HG02981 (cell line): ENCODE results near the gene CORT.
"Not testable (repeated sequence)": the region's sequence is repeated elsewhere in the genome, so short reads cannot be mapped to it uniquely, and the experiment has no call there.

Experiments
- ATAC-seq: cut with Tn5 transposase; IDR thresholded peaks from one replicate; pipeline ENCODE4 v1.9.1; 2021; ENCODE audit warnings: mild to moderate bottlenecking, moderate library complexity; ENCODE audit not compliant: unreplicated experiment

Gene CORT

DNA sequence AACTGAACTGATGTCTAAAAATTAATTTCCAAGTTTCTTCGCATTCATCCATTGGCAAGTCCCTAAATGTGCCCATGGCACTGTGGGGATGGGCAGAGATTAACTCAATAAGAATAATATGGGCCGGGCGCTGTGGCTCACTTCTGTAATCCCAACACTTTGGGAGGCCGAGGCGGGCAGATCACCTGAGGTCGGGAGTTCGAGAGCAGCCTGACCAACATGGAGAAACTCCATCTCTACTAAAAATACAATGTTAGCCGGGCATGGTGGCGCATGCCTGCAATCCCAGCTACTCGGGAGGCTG, 24.4 kb downstream of the CORT start:
- not testable (repeated sequence) for ATAC-seq

DNA sequence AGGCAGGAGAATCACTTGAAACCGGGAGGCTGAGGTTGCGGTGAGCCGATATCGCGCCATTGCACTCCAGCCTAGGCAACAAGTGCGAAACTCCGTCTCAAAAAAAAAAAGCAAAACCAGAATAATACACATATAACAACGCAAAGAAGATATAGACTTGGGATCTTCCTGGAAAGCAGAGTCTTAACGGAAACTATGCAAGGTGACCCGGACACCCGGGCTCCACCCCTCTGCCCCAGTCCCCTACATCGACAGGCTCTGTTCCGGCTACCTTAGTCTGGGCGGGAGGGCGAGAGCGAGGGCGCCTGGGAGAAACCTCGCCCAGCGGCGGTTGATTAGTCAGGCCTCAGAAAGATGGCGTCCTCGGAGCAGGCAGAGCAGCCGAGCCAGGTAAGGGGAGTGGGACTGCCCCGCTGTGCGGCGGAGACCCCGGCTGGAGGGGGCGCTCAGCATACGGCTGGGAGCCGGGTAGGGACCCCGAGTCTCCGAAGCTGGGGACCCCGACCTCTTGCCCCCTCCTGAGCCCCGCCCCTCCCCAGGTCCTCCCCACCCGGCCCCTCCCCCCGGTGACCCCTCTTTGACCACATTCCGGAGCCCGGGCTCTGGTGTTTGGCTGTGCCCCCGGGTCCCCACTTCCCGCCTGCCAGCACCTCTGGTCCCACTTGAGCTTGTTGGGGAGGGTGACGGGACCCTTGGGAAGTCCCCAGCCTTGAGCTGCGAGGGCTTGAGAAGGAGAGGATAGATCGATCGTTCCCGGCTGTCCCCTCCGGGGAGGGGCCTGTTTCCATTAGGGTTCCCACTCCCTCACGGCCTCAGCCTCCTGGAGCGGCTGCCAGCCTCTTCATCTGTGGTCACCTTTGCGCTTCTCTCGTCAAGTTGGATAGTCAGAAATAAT, 25.0 kb downstream of the CORT start, which contains the start of gene PEX14:
Gene PEX14 (plus strand): TSS at position 338 of the 895 bp plus-strand sequence. CDS start 17 bp downstream, at position 355.
- peak; percentile 69 for ATAC-seq

DNA sequence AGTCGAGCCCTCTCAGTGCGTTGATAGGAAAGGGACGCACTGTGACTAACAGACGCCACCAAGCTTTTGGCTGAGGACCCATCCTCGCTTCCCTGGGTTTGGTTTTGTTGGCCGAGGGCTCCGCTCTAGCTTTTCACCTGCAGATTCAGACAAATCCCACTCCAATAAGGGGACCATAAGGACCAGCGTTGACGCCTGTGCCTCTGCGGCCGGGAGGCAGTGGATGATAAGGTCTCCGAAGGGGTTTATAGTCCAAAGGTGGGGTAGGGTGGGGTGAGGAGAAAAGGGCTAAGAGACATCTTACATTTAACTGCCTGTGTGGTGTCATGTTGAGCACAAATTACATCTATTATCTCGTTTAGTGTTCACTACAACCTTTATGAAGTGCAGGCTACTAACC, 25.7 kb downstream of the CORT start:
- ATAC-seq, result no peak

DNA sequence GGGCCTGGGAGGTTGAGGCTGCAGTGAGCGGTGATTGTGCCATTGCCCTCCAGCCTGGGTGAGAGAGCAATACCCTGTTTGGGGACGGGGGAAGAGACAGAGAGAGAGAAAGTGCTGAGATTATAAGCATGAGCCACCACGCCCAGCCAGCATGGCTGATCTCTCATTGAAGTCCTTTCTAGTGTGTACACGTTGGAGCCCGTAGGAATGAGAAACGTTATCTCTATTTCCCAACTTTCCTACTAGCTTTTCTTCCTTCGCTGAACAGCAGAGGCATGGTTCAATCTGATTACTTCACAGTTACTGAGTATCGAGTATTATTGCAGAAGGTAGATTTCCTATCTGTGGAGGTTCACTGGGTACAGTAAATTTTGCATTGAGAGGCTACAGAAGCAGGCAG, 29.5 kb downstream of the CORT start:
- ATAC-seq, result no peak

DNA sequence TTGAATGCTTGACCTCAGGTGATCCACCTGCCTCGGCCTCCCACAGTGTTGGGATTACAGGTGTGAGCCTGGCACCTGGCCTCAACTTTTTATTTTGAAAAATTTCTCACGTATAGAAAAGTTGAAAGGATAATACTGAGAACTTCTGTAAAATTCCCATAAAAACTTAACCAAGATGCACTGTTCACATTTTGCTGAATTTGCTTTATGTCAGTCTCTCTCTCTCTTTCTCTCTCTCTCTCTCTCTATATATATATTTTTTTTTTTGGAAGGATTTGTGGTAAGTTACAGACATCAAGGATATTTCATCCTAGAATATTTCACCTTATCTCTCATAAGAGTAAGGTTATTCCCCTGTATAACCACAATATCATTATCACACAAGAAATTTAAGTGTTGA, 30.8 kb downstream of the CORT start:
- no peak for ATAC-seq

DNA sequence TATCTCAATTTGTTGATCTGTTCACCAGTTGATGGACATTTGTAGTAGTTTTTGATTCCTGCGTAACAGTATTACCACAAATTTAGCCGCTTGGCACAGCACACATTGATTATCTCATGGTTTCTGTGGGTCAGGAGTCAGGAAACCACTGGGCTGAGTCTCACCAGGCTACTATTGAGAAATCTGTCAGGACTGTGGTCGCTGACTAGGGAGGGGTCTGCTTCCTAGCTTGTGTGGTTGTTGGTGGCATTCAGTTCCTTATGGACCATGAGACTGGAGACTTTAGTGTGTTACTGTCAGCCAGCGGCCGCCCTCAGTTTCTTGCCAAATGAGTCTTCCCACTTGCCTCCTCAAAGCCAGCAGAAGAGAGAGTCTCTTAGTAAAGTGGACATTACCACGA, 34.7 kb downstream of the CORT start:
- ATAC-seq, result no peak

DNA sequence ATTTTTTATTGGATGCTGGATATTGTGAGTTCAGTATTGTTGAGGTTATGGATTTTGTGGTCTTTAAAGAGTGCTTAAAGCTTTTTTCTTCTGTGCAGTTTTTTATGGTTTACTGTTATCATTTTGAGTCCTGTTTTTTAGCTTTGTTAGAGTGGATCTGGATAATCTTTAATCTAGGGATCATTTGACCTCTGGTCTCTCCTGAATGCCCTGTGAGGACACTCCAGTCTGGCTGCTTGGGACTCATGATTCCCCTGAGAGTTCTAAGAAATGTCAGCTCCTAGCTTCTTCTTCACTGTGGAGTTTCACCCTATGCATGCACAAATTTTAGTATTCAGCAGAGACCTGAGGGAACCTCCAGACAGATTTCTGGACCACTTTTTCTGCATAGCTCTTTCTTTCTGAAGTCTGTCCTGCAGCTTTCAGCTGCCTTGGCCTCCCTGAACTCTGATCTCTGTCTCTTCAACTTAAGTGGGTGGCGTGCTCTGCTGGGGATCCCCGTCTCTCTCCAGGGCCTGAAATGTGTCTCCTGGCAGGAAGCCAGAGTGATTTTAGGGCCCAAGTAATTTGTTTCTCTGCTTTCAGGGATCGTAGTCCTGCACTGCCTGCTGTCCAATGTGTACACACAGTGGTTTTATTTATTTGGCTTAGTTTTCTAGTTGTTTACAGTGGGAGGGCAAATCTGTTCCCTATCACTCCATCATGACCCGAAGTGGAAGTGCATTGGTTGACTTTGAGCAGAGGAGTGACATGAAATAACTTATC, 39.6 kb downstream of the CORT start:
- no peak for ATAC-seq

DNA sequence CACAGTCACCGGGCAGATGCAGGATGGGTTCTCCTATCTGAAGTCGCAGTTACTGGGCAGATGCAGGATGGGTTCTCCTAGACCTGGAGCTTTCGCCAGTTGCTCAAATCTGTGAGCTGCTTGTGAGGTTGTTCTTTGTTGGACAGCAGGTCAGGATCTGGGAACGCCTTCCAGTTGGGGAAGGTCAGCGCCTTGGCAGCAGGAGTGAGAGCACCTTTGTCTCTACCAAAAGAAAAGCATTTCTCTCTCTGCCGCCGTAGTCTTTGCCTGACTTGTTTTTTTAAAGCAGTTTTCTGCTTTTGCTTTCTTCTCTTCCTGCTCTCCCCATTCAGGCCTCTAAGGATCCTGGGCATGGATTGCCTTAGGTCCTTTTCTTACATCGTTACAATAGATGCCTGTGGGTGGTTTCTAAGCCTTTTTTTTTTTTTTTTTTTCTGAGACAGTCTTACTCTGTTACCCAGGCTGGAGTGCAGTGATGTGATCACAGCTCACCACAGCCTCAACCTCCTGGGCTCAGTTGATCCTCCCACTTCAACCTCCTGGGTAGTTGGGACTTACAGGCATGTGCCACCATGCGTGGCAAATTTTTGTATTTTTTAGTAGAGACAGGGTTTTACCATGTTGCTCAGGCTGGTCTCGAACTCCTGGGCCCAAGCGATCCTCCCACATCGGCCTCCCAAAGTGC, 40.6 kb downstream of the CORT start:
- no peak for ATAC-seq

DNA sequence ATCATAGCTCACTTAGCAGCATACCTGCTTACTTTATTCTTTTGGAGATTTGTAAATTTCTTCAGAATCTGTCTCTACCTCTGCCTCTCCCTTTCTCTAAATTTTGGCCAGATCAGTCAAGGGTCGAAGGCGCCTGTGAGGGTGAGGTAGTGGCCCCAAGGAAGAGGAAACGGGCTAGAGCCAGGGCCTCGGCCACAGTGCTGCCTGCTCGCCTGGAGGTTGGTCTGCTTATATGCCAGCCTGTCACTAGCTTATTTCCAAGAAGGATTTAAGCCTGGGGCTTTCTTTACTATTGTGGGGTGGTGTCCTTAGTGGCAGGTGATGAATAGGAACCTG, 44.6 kb downstream of the CORT start:
- ATAC-seq, result no peak

DNA sequence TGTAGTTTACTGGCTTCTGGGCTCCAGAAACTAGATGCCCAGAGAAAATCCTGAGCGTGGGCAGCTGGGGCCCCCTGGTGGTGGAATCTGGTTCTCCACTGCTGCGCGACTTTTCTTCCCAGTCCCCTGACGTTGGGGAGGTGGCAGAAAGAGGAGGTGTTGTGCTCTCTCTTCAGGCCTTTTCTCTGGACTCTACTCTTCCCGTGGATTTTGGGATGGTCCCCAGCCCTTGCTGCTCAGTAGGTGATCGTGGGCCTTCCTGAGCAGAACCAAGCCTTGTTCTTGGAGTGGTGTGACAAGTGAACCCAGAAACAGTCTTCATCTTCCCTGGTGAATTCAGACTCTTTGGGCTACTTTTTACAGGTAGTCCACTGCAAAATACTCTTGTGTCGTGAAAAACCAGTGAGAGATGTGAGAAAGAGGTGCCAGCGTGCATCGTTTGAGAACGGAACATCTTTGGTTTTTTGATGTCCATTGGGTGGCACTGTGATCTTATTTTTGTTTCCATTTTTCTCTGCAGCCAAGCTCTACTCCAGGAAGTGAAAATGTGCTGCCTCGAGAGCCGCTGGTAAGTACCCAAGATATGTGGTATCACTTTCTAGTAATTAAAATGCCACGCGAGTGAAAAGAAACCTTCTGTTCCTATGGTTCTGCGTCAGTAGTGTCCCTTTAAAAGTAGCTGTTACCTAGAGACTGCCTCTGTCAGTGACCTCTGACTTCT, 45.1 kb downstream of the CORT start:
- peak; percentile 54 for ATAC-seq

DNA sequence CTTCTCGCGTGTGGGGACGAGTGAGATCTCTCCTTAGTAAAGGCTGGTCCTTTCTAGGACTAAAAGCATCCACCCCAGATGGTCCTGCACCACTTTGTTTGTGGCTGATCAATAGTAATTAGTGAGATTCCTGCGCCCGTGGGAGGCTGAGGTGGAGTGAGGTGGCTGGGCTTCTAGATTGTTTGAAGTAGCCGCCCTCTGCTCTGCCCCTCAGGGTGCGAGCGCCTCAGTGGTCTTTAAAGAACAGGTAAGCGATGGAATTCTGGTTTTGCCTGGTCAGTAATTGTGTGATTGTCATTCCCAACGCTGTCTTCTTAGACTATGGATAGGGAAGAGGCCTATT, 45.6 kb downstream of the CORT start:
- no peak for ATAC-seq

DNA sequence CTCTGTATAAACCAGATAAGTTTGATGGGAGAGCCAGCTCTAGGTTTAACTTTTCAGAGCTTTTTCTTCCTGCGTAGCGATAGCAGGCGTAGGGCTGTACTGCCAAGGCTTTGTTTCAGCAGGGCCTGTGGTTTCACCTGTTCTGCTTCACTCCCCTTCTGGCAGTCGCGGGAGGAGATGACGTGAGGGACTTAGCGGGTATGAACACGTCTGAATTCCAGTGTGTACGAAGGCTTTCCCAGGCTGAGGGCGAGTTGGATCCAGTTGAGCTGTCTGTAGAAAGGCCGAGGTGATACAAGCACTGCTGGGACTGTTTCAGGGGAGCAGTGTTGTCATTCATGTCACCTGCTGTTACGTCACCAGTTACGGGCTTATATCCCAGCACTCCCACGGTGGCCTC, 46.1 kb downstream of the CORT start:
- no peak for ATAC-seq

DNA sequence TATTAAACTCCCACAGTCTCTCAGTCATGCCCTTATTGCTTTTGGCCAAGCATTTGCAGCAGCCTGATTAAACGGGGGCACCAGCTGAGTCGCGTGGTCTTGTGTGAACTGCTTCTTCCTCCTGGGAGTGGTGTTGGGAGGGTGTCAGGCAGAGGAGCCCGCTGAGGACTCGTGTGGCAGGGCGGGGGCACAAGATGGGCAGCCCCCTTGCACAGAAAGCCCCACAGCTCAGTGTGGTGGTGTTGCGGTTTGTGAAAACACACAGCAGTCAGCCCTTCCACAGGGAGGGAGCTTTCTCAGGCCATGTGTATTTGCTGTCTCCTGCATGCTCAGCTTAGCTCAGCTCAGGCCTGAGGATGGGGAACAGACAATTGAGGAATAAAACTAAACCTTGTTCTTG, 47.3 kb downstream of the CORT start:
- ATAC-seq, result no peak

DNA sequence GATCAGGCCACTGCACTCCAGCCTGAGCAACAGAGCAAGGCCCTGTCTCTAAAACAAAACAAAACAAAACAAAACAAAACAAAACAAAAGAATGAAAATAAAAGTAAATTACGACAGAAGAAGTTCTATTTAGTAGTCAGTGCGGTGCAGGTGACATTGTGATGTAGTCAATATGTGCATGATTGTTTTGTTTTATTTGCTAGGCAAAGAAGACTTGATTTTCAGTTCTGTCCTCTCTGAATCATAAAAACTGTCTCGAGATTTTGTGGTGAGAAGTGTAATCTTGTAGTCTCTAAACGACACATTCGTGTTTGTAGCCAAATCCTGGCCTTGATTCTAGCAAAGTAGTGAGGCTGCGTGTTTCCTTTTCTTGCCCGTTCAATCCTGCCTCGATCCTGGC, 48.4 kb downstream of the CORT start:
- ATAC-seq, result no peak
